HG03097 (cell line): ENCODE results near the gene IRGQ.
"Not testable (repeated sequence)": the region's sequence is repeated elsewhere in the genome, so short reads cannot be mapped to it uniquely, and the experiment has no call there.

ENCODE experiments used
- ATAC-seq: cut with Tn5 transposase; IDR thresholded peaks from one replicate; pipeline ENCODE4 v1.9.1; 2021; ENCODE audit not compliant: unreplicated experiment, low FRiP score

The IRGQ gene

GRCh38 chr19:43625918-43626579, 30.1 kb upstream of the IRGQ start:
- no peak for ATAC-seq

- no peak for ATAC-seq
Observed at GRCh38 chr19:43624933-43625332, 29.0 kb upstream of the IRGQ start.

GRCh38 chr19:43623889-43624670, 28.1 kb upstream of the IRGQ start:
- no peak for ATAC-seq

GRCh38 chr19:43622956-43623355, 27.0 kb upstream of the IRGQ start:
- no peak for ATAC-seq

- no peak for ATAC-seq
Observed at GRCh38 chr19:43622070-43622469, 26.1 kb upstream of the IRGQ start.

GRCh38 chr19:43620061-43621001, 24.4 kb upstream of the IRGQ start:
- no peak for ATAC-seq

- ATAC-seq = peak; percentile 67
Observed at GRCh38 chr19:43619262-43620060, 23.5 kb upstream of the IRGQ start, which contains the start of gene ZNF428. TSS of gene ZNF428 (minus strand) at chr19:43619629. CDS start at chr19:43614304, 5,325 bp downstream.

GRCh38 chr19:43618921-43619261, 23.0 kb upstream of the IRGQ start:
- ATAC-seq = peak; percentile 26

- ATAC-seq = no peak
Observed at GRCh38 chr19:43616954-43617353, 21.0 kb upstream of the IRGQ start.

- ATAC-seq = no peak
Observed at GRCh38 chr19:43616306-43616705, 20.4 kb upstream of the IRGQ start.

GRCh38 chr19:43612374-43612773, 16.4 kb upstream of the IRGQ start:
- no peak for ATAC-seq

- no peak for ATAC-seq
Observed at GRCh38 chr19:43611788-43612187, 15.9 kb upstream of the IRGQ start, which contains the start of gene SRRM5. TSS of gene SRRM5 (plus strand) at chr19:43612088. CDS start at chr19:43612122, 34 bp downstream.

- ATAC-seq = no peak
Observed at GRCh38 chr19:43610493-43610892, 14.6 kb upstream of the IRGQ start.

GRCh38 chr19:43609872-43610271, 13.9 kb upstream of the IRGQ start:
- ATAC-seq = no peak

GRCh38 chr19:43607238-43608205, 11.6 kb upstream of the IRGQ start:
- no peak for ATAC-seq

- ATAC-seq = no peak
Observed at GRCh38 chr19:43606569-43607229, 10.8 kb upstream of the IRGQ start.

GRCh38 chr19:43605875-43606568, 10.1 kb upstream of the IRGQ start:
- ATAC-seq = no peak

- not testable (repeated sequence) for ATAC-seq
Observed at GRCh38 chr19:43600326-43600725, 4.4 kb upstream of the IRGQ start.
